ENCODE measurements around the gene ERVFRD-1. TPM values are rescaled to one million over a fixed set of nuclear protein-coding genes. Genes with fewer than 3 reads are reported as not detected.

ERVFRD-1 gene
- polyA plus RNA-seq, 1 donor from 2014 or later = not detected

GRCh38 chr6:11053307-11053706, 58.2 kb downstream of the ERVFRD-1 start:
- Histone ChIP-seq H3K36me3 (ENCODE audit: insufficient read depth, low read length) (no peaks in the 10 kb centered on the region), H3F3A (ENCODE audit: insufficient read depth, low read length, poor library complexity, severe bottlenecking) (no peaks in the 10 kb centered on the region), H2AFZ (ENCODE audit: low read depth, low read length) (no peak overlapping the region), H3K9me3 (ENCODE audit: low read length) (no peaks in the 10 kb centered on the region), H3K4me3 (ENCODE audit: low read length) (no peak overlapping the region), H4K20me1 (ENCODE audit: insufficient read depth) (no peaks in the 10 kb centered on the region), H3K4me2 (ENCODE audit: low read length) (no peak overlapping the region), H3K9me2 (ENCODE audit: insufficient read depth, low read length) (no peaks in the 10 kb centered on the region), H3K79me2 (replicated peaks; ENCODE audit: insufficient read depth, low read length) (no peaks in the 10 kb centered on the region), H3K27ac (ENCODE audit: low read length) (no peak overlapping the region), H3K9ac (ENCODE audit: low read length) (no peak overlapping the region), H3K27me3 (ENCODE audit: insufficient read depth, low read depth, low read length) (no peaks in the 10 kb centered on the region)
- TF ChIP-seq EP300 (conservative IDR thresholded peaks at IDR 0.05; ENCODE audit: poor library complexity, severe bottlenecking) (no peak), REST (IDR thresholded peaks at IDR 0.05; ENCODE audit: borderline replicate concordance) (no peak), SMC3 (conservative IDR thresholded peaks at IDR 0.05; ENCODE audit: poor library complexity) (no peak), MXI1 (conservative IDR thresholded peaks at IDR 0.05; ENCODE audit: poor library complexity, severe bottlenecking) (no peak), TAF1 (IDR thresholded peaks at IDR 0.05; ENCODE audit: low read depth) (no peak), EZH2 (IDR thresholded peaks at IDR 0.05; ENCODE audit: borderline replicate concordance, insufficient read depth, low read length, poor library complexity, severe bottlenecking) (no peak), RAD21 (conservative IDR thresholded peaks at IDR 0.05) (no peak), CTCF (IDR thresholded peaks at IDR 0.05; ENCODE audit: poor library complexity, severe bottlenecking) (no peak), POLR2AphosphoS5 (IDR thresholded peaks at IDR 0.05) (no peak)

Small RNA genes within 50 kb of the gene (small RNA-seq; reads per million reads assigned to genes)
- gene AL136139.1 = 0 reads per million in 3 experiments

Other genes with a start within 250 kb of the ERVFRD-1 start
- not detected in 2 replicates for gene GCM2, start 229.7 kb downstream of the ERVFRD-1 start, polyA plus RNA-seq
- 9.2 and 9.4 TPM in 2 replicates for gene SYCP2L, start 224.7 kb downstream of the ERVFRD-1 start, polyA plus RNA-seq
- gene ELOVL2, start 67.4 kb downstream of the ERVFRD-1 start, polyA plus RNA-seq = 4.3 and 5.4 TPM in 2 replicates
- gene SMIM13, start 17.9 kb downstream of the ERVFRD-1 start, polyA plus RNA-seq = 47.5 and 51.0 TPM in 2 replicates
- 0.11 TPM in 1 of 2 replicates, not detected in the other for gene NEDD9, start 120.9 kb upstream of the ERVFRD-1 start, polyA plus RNA-seq